PC-9 (cell line): ENCODE results near the gene POLD2.

Source experiments
- EZH2 ChIP-seq: fragments of 200-600 bp; sonication (generic); IDR thresholded peaks from 2 replicates; pipeline ENCODE4 v1.8.0; 2017; ENCODE audit warnings: antibody characterized with exemption, low read depth
- TF ChIP-seq, protein P1 (sequence below): fragments of 200-600 bp; sonication (generic); conservative IDR thresholded peaks from 2 replicates; pipeline ENCODE4 v1.6.1; 2017; ENCODE audit warnings: mixed run types, antibody characterized with exemption, mild to moderate bottlenecking, moderate library complexity

DNA sequence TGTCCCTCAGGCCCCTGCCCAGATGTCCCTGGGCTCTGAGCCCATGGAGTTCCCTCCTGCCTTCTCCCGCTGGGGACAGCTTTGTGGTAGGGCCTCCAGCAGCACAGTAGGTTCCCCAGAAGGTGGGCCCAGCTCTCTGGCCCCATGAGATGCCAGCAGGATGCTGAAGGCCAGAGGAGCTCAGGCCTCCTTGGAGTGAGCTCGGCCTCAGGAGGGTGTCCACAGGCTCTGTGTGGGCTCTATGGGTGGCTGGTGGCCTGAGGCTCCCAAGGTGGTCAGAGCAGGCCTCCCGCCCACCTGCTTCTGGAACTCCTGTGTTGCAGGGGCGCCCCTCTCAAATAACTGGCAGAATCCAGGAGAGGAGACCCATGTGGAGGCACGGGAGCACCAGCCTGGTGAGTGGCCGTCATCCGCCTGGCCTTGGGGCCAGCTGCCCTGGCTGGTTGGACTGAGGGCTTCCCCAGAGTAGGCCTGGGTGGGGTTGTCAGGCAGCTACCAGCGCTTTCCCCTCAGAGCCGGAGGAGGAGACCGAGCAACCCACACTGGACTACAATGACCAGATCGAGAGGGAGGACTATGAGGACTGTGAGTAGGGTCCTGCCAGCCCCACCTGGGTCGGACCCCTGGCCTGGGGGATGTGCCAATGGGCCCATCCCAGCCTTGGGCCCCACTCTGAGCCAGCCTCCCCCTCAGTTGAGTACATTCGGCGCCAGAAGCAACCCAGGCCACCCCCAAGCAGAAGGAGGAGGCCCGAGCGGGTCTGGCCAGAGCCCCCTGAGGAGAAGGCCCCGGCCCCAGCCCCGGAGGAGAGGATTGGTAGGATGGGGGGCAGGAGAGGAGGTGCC, 16.0 kb downstream of the POLD2 start:
- no peak for TF ChIP-seq EZH2
- TF ChIP-seq, protein P1, sequence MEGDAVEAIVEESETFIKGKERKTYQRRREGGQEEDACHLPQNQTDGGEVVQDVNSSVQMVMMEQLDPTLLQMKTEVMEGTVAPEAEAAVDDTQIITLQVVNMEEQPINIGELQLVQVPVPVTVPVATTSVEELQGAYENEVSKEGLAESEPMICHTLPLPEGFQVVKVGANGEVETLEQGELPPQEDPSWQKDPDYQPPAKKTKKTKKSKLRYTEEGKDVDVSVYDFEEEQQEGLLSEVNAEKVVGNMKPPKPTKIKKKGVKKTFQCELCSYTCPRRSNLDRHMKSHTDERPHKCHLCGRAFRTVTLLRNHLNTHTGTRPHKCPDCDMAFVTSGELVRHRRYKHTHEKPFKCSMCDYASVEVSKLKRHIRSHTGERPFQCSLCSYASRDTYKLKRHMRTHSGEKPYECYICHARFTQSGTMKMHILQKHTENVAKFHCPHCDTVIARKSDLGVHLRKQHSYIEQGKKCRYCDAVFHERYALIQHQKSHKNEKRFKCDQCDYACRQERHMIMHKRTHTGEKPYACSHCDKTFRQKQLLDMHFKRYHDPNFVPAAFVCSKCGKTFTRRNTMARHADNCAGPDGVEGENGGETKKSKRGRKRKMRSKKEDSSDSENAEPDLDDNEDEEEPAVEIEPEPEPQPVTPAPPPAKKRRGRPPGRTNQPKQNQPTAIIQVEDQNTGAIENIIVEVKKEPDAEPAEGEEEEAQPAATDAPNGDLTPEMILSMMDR, result no peak
